ENCODE results near the gene FBXL15.

GRCh38 chr10:102396730-102397151 lies 23.9 kb upstream of the FBXL15 start:
- TF ChIP-seq CTCF (IDR thresholded peaks at IDR 0.05) (no peak), POLR2A (IDR thresholded peaks at IDR 0.05) (no peak)

All from heart left ventricle (tissue), 13 donors.